NOMO-1 treated with DMSO at 0.1 percent for 48 hours (cell line): ENCODE data around the gene IRAK1.

Experiments used
- DNase-seq: peaks from one replicate; lab custom pipeline; 2025; ENCODE audit not compliant: unreplicated experiment; lab: John Stamatoyannopoulos, UW

Gene IRAK1

GRCh38 chrX:154019633-154020528 is at the start of gene IRAK1:
Gene IRAK1, minus strand, starts transcription at chrX:154019902. Its CDS starts 90 bp downstream, at chrX:154019812.
- peak; percentile 40 for DNase-seq

GRCh38 chrX:154068560-154068959 is 48.9 kb upstream of the IRAK1 start:
- DNase-seq, result no peak

- DNase-seq, result no peak
Measured at GRCh38 chrX:154064637-154065435, 45.1 kb upstream of the IRAK1 start.

- DNase-seq, result no peak
Measured at GRCh38 chrX:154063234-154063633, 43.5 kb upstream of the IRAK1 start.

- no peak for DNase-seq
Measured at GRCh38 chrX:154061801-154062200, 42.1 kb upstream of the IRAK1 start.

GRCh38 chrX:154059729-154060245 is 40.1 kb upstream of the IRAK1 start:
- DNase-seq, result no peak

- DNase-seq, result no peak
Measured at GRCh38 chrX:154059231-154059630, 39.5 kb upstream of the IRAK1 start.

- DNase-seq, result no peak
Measured at GRCh38 chrX:154058214-154058997, 38.7 kb upstream of the IRAK1 start.

GRCh38 chrX:154057791-154058190 is 38.1 kb upstream of the IRAK1 start:
- DNase-seq, result no peak

GRCh38 chrX:154056770-154057241 is 37.1 kb upstream of the IRAK1 start:
- DNase-seq, result peak; percentile 60

GRCh38 chrX:154051201-154051810 is 31.6 kb upstream of the IRAK1 start:
- DNase-seq, result peak; percentile 47

- DNase-seq, result no peak
Measured at GRCh38 chrX:154050113-154050495, 30.4 kb upstream of the IRAK1 start.

GRCh38 chrX:154049209-154050112 is 29.8 kb upstream of the IRAK1 start:
- DNase-seq, result no peak

GRCh38 chrX:154048398-154048797 is 28.7 kb upstream of the IRAK1 start:
- no peak for DNase-seq

GRCh38 chrX:154046940-154047610 is 27.4 kb upstream of the IRAK1 start:
- DNase-seq, result no peak

GRCh38 chrX:154046031-154046781 is 26.5 kb upstream of the IRAK1 start:
- no peak for DNase-seq

- DNase-seq, result no peak
Measured at GRCh38 chrX:154044091-154044490, 24.4 kb upstream of the IRAK1 start.
